ENCODE data around the gene GIT1.
A peak's percentile ranks its signal among the peaks of the same experiment; 100 is the strongest.

- peak; percentile 34; the same call in 1 of the 2 replicates for TF ChIP-seq POLR2AphosphoS5 (IDR thresholded peaks at IDR 0.05; ENCODE audit: low read depth, low read length)
- no peak for TF ChIP-seq POLR2A (IDR thresholded peaks at IDR 0.05; ENCODE audit: low read depth, low read length)
- TF ChIP-seq TAF1 (IDR thresholded peaks at IDR 0.05; ENCODE audit: borderline replicate concordance, low read depth, low read length), result no peak
Observed at GRCh38 chr17:29625037-29625750, 35.7 kb upstream of the GIT1 start.

Data from GM12892 (cell line).